ENCODE results near the gene RDH5.

DNA sequence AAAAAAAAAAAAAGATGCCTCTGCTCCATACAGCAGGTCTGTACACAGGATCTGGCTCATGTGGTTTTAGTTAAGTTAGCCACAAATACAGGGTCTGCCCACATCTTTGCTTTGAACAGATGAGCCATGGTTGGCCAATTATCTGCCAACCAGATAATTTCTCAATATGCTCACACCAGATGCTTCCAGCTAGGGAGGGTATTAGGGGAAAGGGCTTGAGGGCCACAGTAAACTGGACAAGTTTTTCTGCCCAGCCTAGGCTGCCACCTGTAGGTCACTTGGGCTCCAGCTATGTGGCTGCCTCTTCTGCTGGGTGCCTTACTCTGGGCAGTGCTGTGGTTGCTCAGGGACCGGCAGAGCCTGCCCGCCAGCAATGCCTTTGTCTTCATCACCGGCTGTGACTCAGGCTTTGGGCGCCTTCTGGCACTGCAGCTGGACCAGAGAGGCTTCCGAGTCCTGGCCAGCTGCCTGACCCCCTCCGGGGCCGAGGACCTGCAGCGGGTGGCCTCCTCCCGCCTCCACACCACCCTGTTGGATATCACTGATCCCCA, 776 bp downstream of the RDH5 start:
- TF ChIP-seq, protein P1, sequence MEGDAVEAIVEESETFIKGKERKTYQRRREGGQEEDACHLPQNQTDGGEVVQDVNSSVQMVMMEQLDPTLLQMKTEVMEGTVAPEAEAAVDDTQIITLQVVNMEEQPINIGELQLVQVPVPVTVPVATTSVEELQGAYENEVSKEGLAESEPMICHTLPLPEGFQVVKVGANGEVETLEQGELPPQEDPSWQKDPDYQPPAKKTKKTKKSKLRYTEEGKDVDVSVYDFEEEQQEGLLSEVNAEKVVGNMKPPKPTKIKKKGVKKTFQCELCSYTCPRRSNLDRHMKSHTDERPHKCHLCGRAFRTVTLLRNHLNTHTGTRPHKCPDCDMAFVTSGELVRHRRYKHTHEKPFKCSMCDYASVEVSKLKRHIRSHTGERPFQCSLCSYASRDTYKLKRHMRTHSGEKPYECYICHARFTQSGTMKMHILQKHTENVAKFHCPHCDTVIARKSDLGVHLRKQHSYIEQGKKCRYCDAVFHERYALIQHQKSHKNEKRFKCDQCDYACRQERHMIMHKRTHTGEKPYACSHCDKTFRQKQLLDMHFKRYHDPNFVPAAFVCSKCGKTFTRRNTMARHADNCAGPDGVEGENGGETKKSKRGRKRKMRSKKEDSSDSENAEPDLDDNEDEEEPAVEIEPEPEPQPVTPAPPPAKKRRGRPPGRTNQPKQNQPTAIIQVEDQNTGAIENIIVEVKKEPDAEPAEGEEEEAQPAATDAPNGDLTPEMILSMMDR (conservative IDR thresholded peaks at IDR 0.05; ENCODE audit: low read length) = peak; percentile 58
- TF ChIP-seq EZH2phosphoT487 (IDR thresholded peaks at IDR 0.05; ENCODE audit: borderline replicate concordance) = no peak

All from Loucy (cell line).